Embryonic facial prominence (tissue), 1 donor: ENCODE results near the gene DENND4B.

Experiments
- DNase-seq: peaks from one replicate; pipeline ENCODE4 v3.0.0-alpha.2; 2016; ENCODE audit errors: extremely low spot score

The DENND4B gene

GRCh38 chr1:153882296-153882912 is 64.1 kb downstream of the DENND4B start:
- no peak for DNase-seq

GRCh38 chr1:153881751-153882150 is 64.8 kb downstream of the DENND4B start:
- peak; percentile 71 for DNase-seq

GRCh38 chr1:153880962-153881361 is 65.6 kb downstream of the DENND4B start:
- DNase-seq, result peak; percentile 97

GRCh38 chr1:153880024-153880423 is 66.5 kb downstream of the DENND4B start:
- DNase-seq, result no peak
